HCT116 (cell line): ENCODE results near the gene DUSP28. TPM values are rescaled to one million over a fixed set of nuclear protein-coding genes. Genes with fewer than 3 reads are reported as not detected.

Experiments used
- ATAC-seq: fragments of 200-7000 bp; cut with Tn5 transposase; 2 replicates; pipeline ENCODE4 v1.9.1; 2020; ENCODE audit warnings: mild to moderate bottlenecking, moderate library complexity
- BruUV-seq: library from RNA; stranded (reverse); fragments of 400-500 nt; replicated peaks from 2 replicates; lab custom pipeline; 2021; lab: Mats Ljungman, UMichigan
- CTCF ChIA-PET: fragments of 300-600 bp; sonication (Branson Sonifier 250); formaldehyde crosslinking; loops from one replicate; lab custom pipeline; 2021; ENCODE audit warnings: antibody characterized with exemption; lab: Charles Lee
- POLR2A ChIA-PET: fragments of 300-600, 350-600 bp; sonication (Branson Sonifier 250); formaldehyde crosslinking; loops from one replicate; lab custom pipeline; 2021; ENCODE audit warnings: antibody characterized with exemption; lab: Charles Lee
- RAD21 ChIA-PET, 2 experiments: fragments of 300-600 bp; sonication (Branson Sonifier 250); formaldehyde crosslinking; loops; one replicate each; lab custom pipeline; 2023; ENCODE audit warnings: low total read pairs in 2 of 2; ENCODE audit not compliant: uncharacterized antibody in 2 of 2, unreplicated experiment in 2 of 2, low non-redundant PET in 1 of 2; lab: Charles Lee
- DNase-seq: peaks from one replicate; pipeline ENCODE4 v3.0.0-alpha.2; 2010; ENCODE audit warnings: low read depth, low spot score
- H2AFZ ChIP-seq: fragments of 200-600 bp; shearing (Covaris generic), sonication (generic); 2 replicates; pipeline ENCODE4 v1.6.1; 2017; ENCODE audit warnings: low read depth, mixed run types, mixed read lengths, antibody characterized with exemption, low read length; ENCODE audit not compliant: poor library complexity, severe bottlenecking
- H3K27ac ChIP-seq: 2 replicates; pipeline ENCODE4 v1.5.1; 2012; ENCODE audit warnings: low read depth, low read length
- H3K27me3 ChIP-seq: fragments of 200-600 bp; sonication (generic); 2 replicates; pipeline ENCODE4 v1.6.1; 2016; ENCODE audit warnings: mixed run types, low read length, mixed read lengths; ENCODE audit not compliant: insufficient read depth
- H3K36me3 ChIP-seq, 2 experiments: fragments of 200-500 bp in 1 of 2; fragments of 200-600 bp in 1 of 2; sonication (Bioruptor generic) in 1 of 2; sonication (generic) in 1 of 2; 2 replicates each; pipeline versions ENCODE4 v1.5.1 to v1.6.1; 2014 to 2016; ENCODE audit warnings: low read length in 2 of 2, inconsistent platforms in 1 of 2, mixed read lengths in 1 of 2, mixed run types in 1 of 2; ENCODE audit not compliant: insufficient read depth in 2 of 2, control insufficient read depth in 1 of 2
- H3K4me1 ChIP-seq, 2 experiments: fragments of 200-600 bp in 1 of 2; sonication (generic) in 1 of 2; 2 replicates each; pipeline versions ENCODE4 v1.5.1 to v1.6.1; 2012 to 2017; ENCODE audit warnings: low read length in 2 of 2, inconsistent platforms in 1 of 2, mild to moderate bottlenecking in 1 of 2, mixed read lengths in 1 of 2, mixed run types in 1 of 2, moderate library complexity in 1 of 2; ENCODE audit not compliant: insufficient read depth in 2 of 2, control insufficient read depth in 1 of 2
- H3K4me2 ChIP-seq: fragments of 200-600 bp; sonication (generic); 2 replicates; pipeline ENCODE4 v1.6.1; 2017; ENCODE audit warnings: mixed run types, low read length, mixed read lengths
- H3K4me3 ChIP-seq, 2 experiments: fragments of 200-600 bp in 1 of 2; sonication (generic) in 1 of 2; replicated peaks in 1 of 2; 2 replicates each; pipeline ENCODE4 v1.5.1; 2011 to 2016; ENCODE audit warnings: low read length in 2 of 2, control low read depth in 1 of 2, low read depth in 1 of 2, mild to moderate bottlenecking in 1 of 2, mixed read lengths in 1 of 2, mixed run types in 1 of 2
- H3K79me2 ChIP-seq: fragments of 200-600 bp; sonication (generic); 2 replicates; pipeline ENCODE4 v1.6.1; 2017; ENCODE audit warnings: mild to moderate bottlenecking, mixed run types, low read length, moderate library complexity, mixed read lengths; ENCODE audit not compliant: insufficient read depth
- H3K9ac ChIP-seq: fragments of 200-600 bp; sonication (generic); 2 replicates; pipeline ENCODE4 v1.6.1; 2016; ENCODE audit warnings: low read length, mixed read lengths
- H3K9me2 ChIP-seq: fragments of 200-600 bp; sonication (generic), shearing (Covaris generic); 2 replicates; pipeline ENCODE4 v1.6.1; 2017; ENCODE audit warnings: mixed run types, mild to moderate bottlenecking, moderate library complexity; ENCODE audit not compliant: insufficient read depth
- H3K9me3 ChIP-seq, 2 experiments: fragments of 200-500 bp in 1 of 2; fragments of 200-600 bp in 1 of 2; sonication (Bioruptor generic) in 1 of 2; sonication (generic) in 1 of 2; 2 replicates each; pipeline ENCODE4 v1.6.1; 2014 to 2017; ENCODE audit warnings: low read length in 2 of 2, mixed read lengths in 2 of 2, inconsistent platforms in 1 of 2, low read depth in 1 of 2, mild to moderate bottlenecking in 1 of 2, mixed run types in 1 of 2, moderate library complexity in 1 of 2; ENCODE audit not compliant: control insufficient read depth in 1 of 2, insufficient read depth in 1 of 2
- H4K20me1 ChIP-seq: fragments of 200-600 bp; sonication (generic), shearing (Covaris generic); 2 replicates; pipeline ENCODE4 v1.6.1; 2017; ENCODE audit warnings: mixed run types, mild to moderate bottlenecking, moderate library complexity; ENCODE audit not compliant: insufficient read depth
- EGR1 ChIP-seq: IDR thresholded peaks from 2 replicates; pipeline ENCODE4 v1.6.1; 2012; ENCODE audit warnings: low read depth
- ELF1 ChIP-seq: IDR thresholded peaks from 2 replicates; pipeline ENCODE4 v1.6.1; 2012; ENCODE audit warnings: low read depth, borderline replicate concordance
- EZH2 ChIP-seq: fragments of 200-600 bp; sonication (generic); IDR thresholded peaks from 2 replicates; pipeline ENCODE4 v1.6.1; 2017; ENCODE audit warnings: antibody characterized with exemption, mixed run types
- FOSL1 ChIP-seq: IDR thresholded peaks from 2 replicates; pipeline ENCODE4 v1.6.1; 2012; ENCODE audit warnings: low read depth
- RAD21 ChIP-seq: IDR thresholded peaks from 2 replicates; pipeline ENCODE4 v1.6.1; 2012; ENCODE audit warnings: low read depth, mild to moderate bottlenecking
- SP1 ChIP-seq: IDR thresholded peaks from 2 replicates; pipeline ENCODE4 v1.6.1; 2012; ENCODE audit warnings: low read depth
- YY1 ChIP-seq: IDR thresholded peaks from 2 replicates; pipeline ENCODE4 v1.6.1; 2011; ENCODE audit warnings: low read length, low read depth, moderate library complexity, mild to moderate bottlenecking; ENCODE audit not compliant: insufficient replicate concordance; ENCODE audit errors: extremely low read depth
- intact Hi-C: fragments of 100-400 bp; cut with micrococcal nuclease; formaldehyde crosslinking; loops from 2 replicates; pipeline ENCODE4 v1.10.0; 2022
- total RNA-seq: library from RNA; stranded (reverse); gene quantifications from one replicate; pipeline ENCODE4 v1.2.1, GENCODE V29; 2021; ENCODE audit not compliant: unreplicated experiment

DUSP28 gene
- total RNA-seq, 1 experiment from 2014 or later: 5.6 TPM

DNA sequence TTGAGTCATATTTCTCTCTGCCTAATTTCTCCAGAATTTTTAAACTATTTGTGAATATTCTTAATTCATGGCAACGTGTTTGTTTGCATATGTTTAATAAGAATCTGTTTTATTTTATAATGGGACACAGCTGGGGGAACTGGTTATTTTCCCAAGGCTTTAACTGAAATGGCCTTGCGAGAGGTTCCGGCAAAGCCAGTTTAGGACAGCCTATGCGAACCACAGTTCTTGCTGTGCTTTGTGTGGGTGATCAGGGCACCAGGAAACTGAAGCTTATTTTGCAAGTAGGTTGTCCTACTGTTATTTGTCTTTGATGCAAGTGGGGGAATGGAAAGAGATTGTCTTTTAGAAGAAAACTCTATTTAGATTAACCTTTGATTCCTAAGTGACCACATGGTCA, 8.9 kb upstream of the DUSP28 start:
- no peak overlapping the region for H2AFZ ChIP-seq
- CTCF ChIA-PET: interaction anchor here (1.1 kb wide), 1 partner anchor 37 kb away, joined by 3 read pairs; no protein-coding TSS in a partner anchor
- POLR2A ChIA-PET: interaction anchor here (1.4 kb wide), 1 partner anchor 35 kb away, joined by 3 read pairs; the partner anchor contains the start of gene CAPN10
- H3K4me2 ChIP-seq: no peak overlapping the region
- H3K4me3 ChIP-seq: no peak overlapping the region
- no peaks in the 10 kb centered on the region for H3K9me2 ChIP-seq
- intact Hi-C loops: no loop called here
- no peaks in the 10 kb centered on the region for H4K20me1 ChIP-seq
- no peak for TF ChIP-seq YY1
- H3K36me3 ChIP-seq: 0 out of 4 replicates have a peak, but pooled peaks cover 0 to 2% of the 10 kb centered on the region in 2 experiments
- H3K27me3 ChIP-seq: no peaks in the 10 kb centered on the region
- no peaks in the 10 kb centered on the region for H3K4me1 ChIP-seq
- DNase-seq (no peak), ATAC-seq (no peak)
- BruUV-seq: no TSS peak
- RAD21 ChIA-PET: no interaction called here
- no peaks in the 10 kb centered on the region for H3K9me3 ChIP-seq
- peaks cover 26% of the 10 kb centered on the region; the same call in 1 of the 2 replicates for H3K79me2 ChIP-seq
- no peak overlapping the region for H3K27ac ChIP-seq
- no peak overlapping the region for H3K9ac ChIP-seq

DNA sequence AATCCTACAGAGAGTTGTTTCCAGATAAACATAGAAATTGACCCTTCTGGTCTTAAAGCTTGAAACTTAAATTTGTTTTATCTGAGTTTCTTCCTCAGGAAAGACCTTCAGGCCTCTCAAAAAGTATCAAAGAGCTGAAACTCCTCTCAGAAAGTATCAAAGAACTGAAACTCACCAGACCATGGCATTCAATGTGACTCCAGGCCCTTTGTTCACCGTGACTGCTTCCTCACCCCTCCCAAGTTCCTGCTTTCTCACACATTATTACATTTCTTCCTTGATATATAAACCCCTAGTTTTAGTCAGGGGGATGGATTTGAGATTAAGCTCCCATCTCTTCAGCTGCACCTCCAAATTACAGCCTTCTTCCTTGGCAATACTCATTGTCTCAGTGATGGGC, 8.3 kb upstream of the DUSP28 start:
- no peaks in the 10 kb centered on the region for H3K9me2 ChIP-seq
- no peak for TF ChIP-seq EZH2
- TF ChIP-seq SP1: no peak
- no peak for TF ChIP-seq EGR1
- no peak for TF ChIP-seq ELF1
- TF ChIP-seq FOSL1: no peak
- no peak for TF ChIP-seq RAD21
- H3K4me1 ChIP-seq: no peaks in the 10 kb centered on the region
- no peak overlapping the region for H3K4me2 ChIP-seq
- no TSS peak for BruUV-seq
- ATAC-seq (no peak), DNase-seq (no peak)
- no peaks in the 10 kb centered on the region for H4K20me1 ChIP-seq
- H3K79me2 ChIP-seq: peaks cover 28% of the 10 kb centered on the region; the same call in 1 of the 2 replicates
- 0 out of 4 replicates have a peak, but pooled peaks cover 0 to 2% of the 10 kb centered on the region in 2 experiments for H3K36me3 ChIP-seq
- POLR2A ChIA-PET: interaction anchor here (1.4 kb wide), 1 partner anchor 35 kb away, joined by 3 read pairs; the partner anchor contains the start of gene CAPN10
- H3K27ac ChIP-seq: no peak overlapping the region
- CTCF ChIA-PET: no interaction called here
- no peak overlapping the region for H3K9ac ChIP-seq
- no peak overlapping the region for H2AFZ ChIP-seq
- no peaks in the 10 kb centered on the region for H3K27me3 ChIP-seq
- RAD21 ChIA-PET: no interaction called here
- no peaks in the 10 kb centered on the region for H3K9me3 ChIP-seq
- no peak overlapping the region for H3K4me3 ChIP-seq
- intact Hi-C loops: no loop called here
